B cell (primary cell): ENCODE data around the gene DDRGK1.

ENCODE experiments used
- CTCF ChIP-seq: fragments of 200-600 bp; IDR thresholded peaks from one replicate; pipeline ENCODE4 v1.8.0; 2022; ENCODE audit warnings: antibody characterized with exemption, mild to moderate bottlenecking
- EZH2 ChIP-seq: IDR thresholded peaks from 2 replicates; pipeline ENCODE4 v1.6.1; 2012; ENCODE audit warnings: borderline replicate concordance, low read depth, mild to moderate bottlenecking, moderate library complexity, low read length; ENCODE audit not compliant: insufficient read depth, poor library complexity, severe bottlenecking

GRCh38 chr20:3222635-3223600 is 18.4 kb upstream of the DDRGK1 start:
- TF ChIP-seq CTCF (no peak), EZH2 (no peak)
